Progenitor cell of endocrine pancreas (in vitro differentiated cells): ENCODE results near the gene CEP57L1. TPM values are rescaled to one million over a fixed set of nuclear protein-coding genes. Genes with fewer than 3 reads are reported as not detected.
A peak's percentile ranks its signal among the peaks of the same experiment; 100 is the strongest.

ENCODE experiments used
- DNase-seq: peaks from one replicate; pipeline ENCODE4 v3.0.0; 2021; ENCODE audit warnings: low spot score; ENCODE audit not compliant: unreplicated experiment
- H3K27ac Mint-ChIP-seq: 2 replicates; pipeline ENCODE4 v1.8.0; 2021; ENCODE audit warnings: mild to moderate bottlenecking, moderate library complexity, mixed read lengths
- H3K27me3 Mint-ChIP-seq: 2 replicates; pipeline ENCODE4 v1.8.0; 2021; ENCODE audit warnings: mixed read lengths
- H3K36me3 Mint-ChIP-seq: 2 replicates; pipeline ENCODE4 v1.8.0; 2022; ENCODE audit warnings: mixed read lengths; ENCODE audit not compliant: insufficient read depth
- H3K4me1 Mint-ChIP-seq: 2 replicates; pipeline ENCODE4 v1.8.0; 2021; ENCODE audit warnings: low read depth, mixed read lengths
- H3K4me3 Mint-ChIP-seq: 2 replicates; pipeline ENCODE4 v1.8.0; 2021; ENCODE audit warnings: low read depth, mild to moderate bottlenecking, moderate library complexity, mixed read lengths
- H3K9me3 Mint-ChIP-seq: 2 replicates; pipeline ENCODE4 v1.8.0; 2021; ENCODE audit warnings: low read depth, mixed read lengths
- total RNA-seq: library from RNA; stranded (reverse); gene quantifications from 2 replicates; pipeline ENCODE4 v1.2.1, GENCODE V29; 2021
- TF ChIP-seq, protein P1 (sequence below): fragments of 200-600 bp; sonication (generic); IDR thresholded peaks from one replicate; pipeline ENCODE4 v1.5.0; 2021; ENCODE audit warnings: antibody characterized with exemption, mild to moderate bottlenecking; ENCODE audit not compliant: unreplicated experiment

The CEP57L1 gene
- total RNA-seq, 1 donor from 2014 or later, result 11.4 TPM

DNA sequence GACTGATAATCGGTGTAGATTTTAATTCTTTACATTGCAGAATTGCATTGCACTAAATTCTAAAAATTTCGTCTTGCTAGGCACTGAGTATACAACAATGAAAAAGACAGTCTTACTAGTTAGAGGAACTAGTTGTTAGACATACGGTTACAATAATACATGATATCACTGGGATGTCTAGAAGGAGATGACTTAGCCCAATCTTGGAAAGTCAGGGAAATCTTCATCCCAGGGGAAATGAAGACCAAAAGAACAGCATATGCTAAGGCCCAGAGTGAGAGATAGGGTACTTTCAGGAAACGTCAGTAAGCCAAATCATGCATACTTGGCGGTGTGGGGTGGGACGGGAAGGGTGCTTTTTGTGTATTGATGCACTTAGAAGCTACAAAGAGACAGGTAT is 901 bp downstream of the CEP57L1 start:
- no peak overlapping the region for H3K27ac Mint-ChIP-seq

DNA sequence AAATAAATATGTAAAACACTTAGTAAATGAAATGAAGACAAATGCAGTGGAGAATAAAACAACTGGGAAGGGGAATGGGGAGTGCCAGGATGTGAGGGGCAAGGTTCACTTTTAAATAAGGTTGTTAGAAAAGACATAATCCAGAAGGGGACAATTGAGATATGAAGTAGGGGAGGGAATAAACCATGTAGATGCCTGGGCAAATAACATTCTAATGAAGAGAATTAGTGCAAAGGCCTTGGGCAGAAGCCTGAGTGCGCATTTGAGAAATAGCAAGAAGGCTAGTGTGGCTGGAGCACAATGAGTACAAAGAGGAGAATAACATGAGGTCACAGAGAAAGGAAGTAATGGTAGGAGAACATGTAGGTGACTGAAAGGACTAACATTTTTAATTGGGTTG is 2.4 kb downstream of the CEP57L1 start:
- peaks cover 19% of the 10 kb centered on the region for H3K4me1 Mint-ChIP-seq
- H3K27me3 Mint-ChIP-seq, result no peaks in the 10 kb centered on the region
- peaks cover 3% of the 10 kb centered on the region for H3K36me3 Mint-ChIP-seq
- TF ChIP-seq, protein P1, sequence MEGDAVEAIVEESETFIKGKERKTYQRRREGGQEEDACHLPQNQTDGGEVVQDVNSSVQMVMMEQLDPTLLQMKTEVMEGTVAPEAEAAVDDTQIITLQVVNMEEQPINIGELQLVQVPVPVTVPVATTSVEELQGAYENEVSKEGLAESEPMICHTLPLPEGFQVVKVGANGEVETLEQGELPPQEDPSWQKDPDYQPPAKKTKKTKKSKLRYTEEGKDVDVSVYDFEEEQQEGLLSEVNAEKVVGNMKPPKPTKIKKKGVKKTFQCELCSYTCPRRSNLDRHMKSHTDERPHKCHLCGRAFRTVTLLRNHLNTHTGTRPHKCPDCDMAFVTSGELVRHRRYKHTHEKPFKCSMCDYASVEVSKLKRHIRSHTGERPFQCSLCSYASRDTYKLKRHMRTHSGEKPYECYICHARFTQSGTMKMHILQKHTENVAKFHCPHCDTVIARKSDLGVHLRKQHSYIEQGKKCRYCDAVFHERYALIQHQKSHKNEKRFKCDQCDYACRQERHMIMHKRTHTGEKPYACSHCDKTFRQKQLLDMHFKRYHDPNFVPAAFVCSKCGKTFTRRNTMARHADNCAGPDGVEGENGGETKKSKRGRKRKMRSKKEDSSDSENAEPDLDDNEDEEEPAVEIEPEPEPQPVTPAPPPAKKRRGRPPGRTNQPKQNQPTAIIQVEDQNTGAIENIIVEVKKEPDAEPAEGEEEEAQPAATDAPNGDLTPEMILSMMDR, result no peak
- no peak overlapping the region for H3K27ac Mint-ChIP-seq
- no peak overlapping the region for H3K4me3 Mint-ChIP-seq
- H3K9me3 Mint-ChIP-seq, result no peaks in the 10 kb centered on the region
- no peak for DNase-seq

More for the DNA sequence above, 901 bp downstream of the CEP57L1 start:
- Mint-ChIP-seq H3K4me3 (peak overlapping the region; percentile 95), H3K27me3 (no peaks in the 10 kb centered on the region), H3K9me3 (no peaks in the 10 kb centered on the region), H3K36me3 (peaks cover 1% of the 10 kb centered on the region), H3K4me1 (peaks cover 29% of the 10 kb centered on the region)
- no peak for DNase-seq
- TF ChIP-seq, protein P1, result no peak

DNA sequence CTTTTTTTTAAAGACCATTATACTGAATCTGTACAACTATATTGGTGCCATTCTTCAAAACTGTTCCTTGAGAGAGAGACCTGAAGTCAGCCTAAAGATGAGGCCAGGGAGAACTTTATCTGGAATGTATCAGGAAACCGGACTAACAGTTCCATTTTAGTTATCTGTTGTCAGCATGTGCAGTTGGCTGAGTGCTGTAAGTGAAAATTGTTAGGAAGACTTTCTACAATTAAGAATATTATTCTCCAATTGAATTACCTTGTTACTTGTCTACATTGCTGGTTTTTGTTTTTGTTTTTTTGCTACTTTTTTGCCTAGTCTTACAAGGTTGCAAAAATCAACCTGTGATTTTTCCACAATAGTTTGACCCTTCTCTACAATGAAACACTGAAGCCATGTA is 7.5 kb downstream of the CEP57L1 start:
- no peaks in the 10 kb centered on the region for H3K9me3 Mint-ChIP-seq
- no peaks in the 10 kb centered on the region for H3K4me1 Mint-ChIP-seq
- TF ChIP-seq, protein P1, result no peak
- H3K27ac Mint-ChIP-seq, result no peak overlapping the region
- no peaks in the 10 kb centered on the region for H3K27me3 Mint-ChIP-seq
- H3K4me3 Mint-ChIP-seq, result no peak overlapping the region
- no peak for DNase-seq
- H3K36me3 Mint-ChIP-seq, result peaks cover 3% of the 10 kb centered on the region

DNA sequence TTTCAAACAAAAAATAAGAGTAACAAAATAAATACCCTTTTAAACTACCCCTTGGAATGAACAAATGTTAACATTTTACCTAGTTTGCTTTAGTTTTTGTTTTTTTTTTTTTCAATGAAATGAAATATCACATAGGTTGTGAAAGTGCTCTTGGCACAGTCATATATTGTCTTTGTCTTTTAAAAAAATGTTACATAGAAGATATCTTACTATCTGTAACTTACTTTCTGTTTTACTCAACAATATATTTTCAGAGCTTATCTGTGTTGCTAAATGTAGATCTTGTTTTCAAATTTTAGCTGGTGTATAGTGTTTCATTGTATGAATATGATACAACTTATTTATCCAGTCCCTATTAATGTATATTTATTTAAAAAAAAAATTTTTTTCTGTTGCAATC is 8.6 kb downstream of the CEP57L1 start:
- H3K27ac Mint-ChIP-seq, result no peak overlapping the region
- H3K4me3 Mint-ChIP-seq, result no peak overlapping the region
- H3K27me3 Mint-ChIP-seq, result no peaks in the 10 kb centered on the region
- H3K4me1 Mint-ChIP-seq, result no peaks in the 10 kb centered on the region
- TF ChIP-seq, protein P1, result no peak
- peaks cover 3% of the 10 kb centered on the region for H3K36me3 Mint-ChIP-seq
- DNase-seq, result no peak
- no peaks in the 10 kb centered on the region for H3K9me3 Mint-ChIP-seq

DNA sequence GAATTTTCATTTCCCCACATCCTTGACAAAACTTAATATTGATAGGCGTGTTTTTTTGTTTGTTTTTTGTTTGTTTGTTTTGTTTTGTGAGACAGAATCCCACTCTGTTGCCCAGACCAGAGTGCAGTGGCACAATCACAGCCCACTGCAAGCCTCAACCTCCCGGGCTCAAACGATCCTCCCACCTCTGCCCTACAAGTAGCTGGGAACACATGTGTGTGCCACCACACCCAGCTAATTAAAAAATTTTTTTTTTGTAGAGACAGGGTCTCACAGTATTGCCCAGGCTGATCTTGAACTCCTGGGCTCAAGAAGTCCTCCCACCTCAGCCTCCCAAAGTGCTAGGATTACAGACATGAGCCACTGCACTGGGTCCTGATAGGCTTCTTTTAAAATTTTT is 9.2 kb downstream of the CEP57L1 start:
- no peaks in the 10 kb centered on the region for H3K9me3 Mint-ChIP-seq
- H3K27me3 Mint-ChIP-seq, result no peaks in the 10 kb centered on the region
- DNase-seq, result no peak
- TF ChIP-seq, protein P1, result no peak
- H3K4me3 Mint-ChIP-seq, result no peak overlapping the region
- H3K36me3 Mint-ChIP-seq, result peaks cover 3% of the 10 kb centered on the region
- H3K4me1 Mint-ChIP-seq, result no peaks in the 10 kb centered on the region
- no peak overlapping the region for H3K27ac Mint-ChIP-seq
